Activated CD4-positive, alpha-beta memory T cell treated with anti-CD3 and anti-CD28 coated beads, Interleukin-2, amount 10 ng/mL, durations not matched to agents 7 days and 5 days (primary cell): ENCODE data around the gene METTL14. TPM values are rescaled to one million over a fixed set of nuclear protein-coding genes. Genes with fewer than 3 reads are reported as not detected.

Source experiments
- CTCF ChIA-PET: fragments of 350-600 bp; sonication (Branson Sonifier 250); formaldehyde crosslinking; loops from one replicate; lab custom pipeline; 2021; ENCODE audit warnings: antibody characterized with exemption, inconsistent platforms; lab: Charles Lee
- POLR2A ChIA-PET: fragments of 350-600 bp; sonication (Branson Sonifier 250); formaldehyde crosslinking; loops from one replicate; lab custom pipeline; 2021; ENCODE audit warnings: antibody characterized with exemption; lab: Charles Lee
- DNase-seq: peaks from one replicate; pipeline ENCODE4 v3.0.0-alpha.2; 2020
- H3K27ac Mint-ChIP-seq: one replicate; pipeline ENCODE4 v1.8.0; 2021; ENCODE audit warnings: mild to moderate bottlenecking, mixed read lengths
- H3K27me3 Mint-ChIP-seq: one replicate; pipeline ENCODE4 v1.8.0; 2021; ENCODE audit warnings: mixed read lengths
- H3K36me3 Mint-ChIP-seq: one replicate; pipeline ENCODE4 v1.8.0; 2021; ENCODE audit warnings: low read depth, mixed read lengths
- H3K4me1 Mint-ChIP-seq: one replicate; pipeline ENCODE4 v1.8.0; 2021; ENCODE audit warnings: mixed read lengths
- H3K4me3 Mint-ChIP-seq: one replicate; pipeline ENCODE4 v1.8.0; 2021; ENCODE audit warnings: mild to moderate bottlenecking, mixed read lengths
- H3K9me3 Mint-ChIP-seq: one replicate; pipeline ENCODE4 v1.8.0; 2021; ENCODE audit warnings: mixed read lengths
- total RNA-seq, 2 experiments: library from RNA; stranded (reverse); gene quantifications; one replicate each; pipeline ENCODE4 v1.2.3, GENCODE V29; 2021

Gene METTL14
- total RNA-seq, 2 experiments from 2014 or later: 44.3 to 46.2 TPM

GRCh38 chr4:118754890-118755289, 69.7 kb downstream of the METTL14 start:
- ChIA-PET POLR2A (no interaction called here), CTCF (no interaction called here)
- H3K9me3 Mint-ChIP-seq: no peaks in the 10 kb centered on the region

GRCh38 chr4:118755438-118756226, 70.4 kb downstream of the METTL14 start:
- peaks cover 47% of the 10 kb centered on the region for H3K36me3 Mint-ChIP-seq
- POLR2A ChIA-PET: no interaction called here
- H3K4me1 Mint-ChIP-seq: peaks cover 3% of the 10 kb centered on the region
- no peak overlapping the region for H3K27ac Mint-ChIP-seq
- no peak for DNase-seq
- H3K9me3 Mint-ChIP-seq: no peaks in the 10 kb centered on the region
- CTCF ChIA-PET: no interaction called here
- H3K4me3 Mint-ChIP-seq: no peak overlapping the region
- H3K27me3 Mint-ChIP-seq: no peaks in the 10 kb centered on the region

More at GRCh38 chr4:118754890-118755289, 69.7 kb downstream of the METTL14 start:
- Mint-ChIP-seq H3K4me3 (no peak overlapping the region), H3K4me1 (peaks cover 1% of the 10 kb centered on the region), H3K27ac (no peak overlapping the region), H3K27me3 (no peaks in the 10 kb centered on the region), H3K36me3 (peaks cover 45% of the 10 kb centered on the region)
- DNase-seq: no peak

- no peak for DNase-seq
- Mint-ChIP-seq H3K27ac (no peak overlapping the region), H3K27me3 (no peaks in the 10 kb centered on the region), H3K36me3 (peaks cover 50% of the 10 kb centered on the region), H3K4me1 (peaks cover 5% of the 10 kb centered on the region), H3K9me3 (no peaks in the 10 kb centered on the region), H3K4me3 (no peak overlapping the region)
- CTCF ChIA-PET: no interaction called here
- POLR2A ChIA-PET: no interaction called here
These were observed 71.2 kb downstream of the METTL14 start for GRCh38 chr4:118756429-118756828.

- Mint-ChIP-seq H3K4me1 (peaks cover 5% of the 10 kb centered on the region), H3K27me3 (no peaks in the 10 kb centered on the region), H3K4me3 (no peak overlapping the region), H3K36me3 (peaks cover 48% of the 10 kb centered on the region), H3K9me3 (no peaks in the 10 kb centered on the region), H3K27ac (no peak overlapping the region)
- ChIA-PET POLR2A (no interaction called here), CTCF (no interaction called here)
- DNase-seq: no peak
These were observed 71.8 kb downstream of the METTL14 start for GRCh38 chr4:118756958-118757357.

GRCh38 chr4:118757761-118758251, 72.6 kb downstream of the METTL14 start:
- ChIA-PET CTCF (no interaction called here), POLR2A (no interaction called here)
- H3K4me1 Mint-ChIP-seq: peaks cover 5% of the 10 kb centered on the region
- peaks cover 44% of the 10 kb centered on the region for H3K36me3 Mint-ChIP-seq
- H3K27me3 Mint-ChIP-seq: no peaks in the 10 kb centered on the region
- no peaks in the 10 kb centered on the region for H3K9me3 Mint-ChIP-seq
- no peak overlapping the region for H3K27ac Mint-ChIP-seq
- no peak overlapping the region for H3K4me3 Mint-ChIP-seq
- DNase-seq: no peak

GRCh38 chr4:118758293-118758692, 73.1 kb downstream of the METTL14 start:
- Mint-ChIP-seq H3K9me3 (no peaks in the 10 kb centered on the region), H3K4me3 (no peak overlapping the region), H3K27ac (no peak overlapping the region), H3K27me3 (no peaks in the 10 kb centered on the region), H3K36me3 (peaks cover 44% of the 10 kb centered on the region), H3K4me1 (peaks cover 5% of the 10 kb centered on the region)
- no peak for DNase-seq
- ChIA-PET POLR2A (no interaction called here), CTCF (no interaction called here)

GRCh38 chr4:118759481-118759880, 74.3 kb downstream of the METTL14 start:
- no peak overlapping the region for H3K27ac Mint-ChIP-seq
- H3K9me3 Mint-ChIP-seq: no peaks in the 10 kb centered on the region
- no peaks in the 10 kb centered on the region for H3K27me3 Mint-ChIP-seq
- peaks cover 55% of the 10 kb centered on the region for H3K36me3 Mint-ChIP-seq
- ChIA-PET CTCF (interaction anchor here (1.1 to 1.2 kb wide), 2 partner anchors 12 to 29 kb away, joined by 3 to 6 read pairs; no protein-coding TSS in a partner anchor), POLR2A (no interaction called here)
- no peak for DNase-seq
- peaks cover 5% of the 10 kb centered on the region for H3K4me1 Mint-ChIP-seq
- no peak overlapping the region for H3K4me3 Mint-ChIP-seq

GRCh38 chr4:118760092-118760491, 74.9 kb downstream of the METTL14 start:
- Mint-ChIP-seq H3K4me3 (no peak overlapping the region), H3K27me3 (no peaks in the 10 kb centered on the region), H3K4me1 (peaks cover 5% of the 10 kb centered on the region), H3K27ac (no peak overlapping the region), H3K9me3 (no peaks in the 10 kb centered on the region), H3K36me3 (peaks cover 57% of the 10 kb centered on the region)
- ChIA-PET POLR2A (no interaction called here), CTCF (interaction anchor here (1.1 to 1.3 kb wide), 3 partner anchors 12 to 30 kb away, joined by 3 to 6 read pairs (median 4); no protein-coding TSS in a partner anchor)
- no peak for DNase-seq

GRCh38 chr4:118760493-118760892, 75.3 kb downstream of the METTL14 start:
- Mint-ChIP-seq H3K4me1 (peaks cover 5% of the 10 kb centered on the region), H3K36me3 (peaks cover 53% of the 10 kb centered on the region), H3K27me3 (no peaks in the 10 kb centered on the region), H3K9me3 (no peaks in the 10 kb centered on the region), H3K27ac (no peak overlapping the region), H3K4me3 (no peak overlapping the region)
- ChIA-PET CTCF (interaction anchor here (1.3 kb wide), 1 partner anchor 14 kb away, joined by 4 read pairs; no protein-coding TSS in a partner anchor), POLR2A (no interaction called here)
- no peak for DNase-seq

- peaks cover 5% of the 10 kb centered on the region for H3K4me1 Mint-ChIP-seq
- H3K36me3 Mint-ChIP-seq: peaks cover 46% of the 10 kb centered on the region
- H3K27me3 Mint-ChIP-seq: no peaks in the 10 kb centered on the region
- no peaks in the 10 kb centered on the region for H3K9me3 Mint-ChIP-seq
- no peak for DNase-seq
- ChIA-PET POLR2A (no interaction called here), CTCF (no interaction called here)
- H3K27ac Mint-ChIP-seq: no peak overlapping the region
- H3K4me3 Mint-ChIP-seq: no peak overlapping the region
These were observed 76.3 kb downstream of the METTL14 start for GRCh38 chr4:118761397-118762016.

GRCh38 chr4:118762155-118762554, 77.0 kb downstream of the METTL14 start:
- H3K36me3 Mint-ChIP-seq: peaks cover 49% of the 10 kb centered on the region
- CTCF ChIA-PET: interaction anchor here (1.0 kb wide), 1 partner anchor 10 kb away, joined by 3 read pairs; no protein-coding TSS in a partner anchor
- no peak for DNase-seq

GRCh38 chr4:118762730-118763477, 77.7 kb downstream of the METTL14 start:
- H3K36me3 Mint-ChIP-seq: peaks cover 45% of the 10 kb centered on the region
- no peaks in the 10 kb centered on the region for H3K9me3 Mint-ChIP-seq
- ChIA-PET POLR2A (no interaction called here), CTCF (interaction anchor here (1.0 kb wide), 1 partner anchor 9 kb away, joined by 3 read pairs; no protein-coding TSS in a partner anchor)
- H3K27me3 Mint-ChIP-seq: no peaks in the 10 kb centered on the region
- H3K27ac Mint-ChIP-seq: no peak overlapping the region
- H3K4me1 Mint-ChIP-seq: peaks cover 5% of the 10 kb centered on the region
- H3K4me3 Mint-ChIP-seq: no peak overlapping the region
- no peak for DNase-seq

More at GRCh38 chr4:118762155-118762554, 77.0 kb downstream of the METTL14 start:
- no peak overlapping the region for H3K27ac Mint-ChIP-seq
- no peak overlapping the region for H3K4me3 Mint-ChIP-seq
- H3K4me1 Mint-ChIP-seq: peaks cover 5% of the 10 kb centered on the region
- POLR2A ChIA-PET: no interaction called here
- no peaks in the 10 kb centered on the region for H3K27me3 Mint-ChIP-seq
- no peaks in the 10 kb centered on the region for H3K9me3 Mint-ChIP-seq
